Left renal pelvis (tissue), 4 donors: ENCODE measurements around the gene RANBP3. TPM values are rescaled to one million over a fixed set of nuclear protein-coding genes. Genes with fewer than 3 reads are reported as not detected.
"Not testable (repeated sequence)": the region's sequence is repeated elsewhere in the genome, so short reads cannot be mapped to it uniquely, and the experiment has no call there.

Experiments
- DNase-seq, 4 donors: peaks; one replicate each; pipeline ENCODE4 v3.0.0-alpha.2; 2013; ENCODE audit warnings: low read depth in 4 of 4, low spot score in 3 of 4
- polyA plus RNA-seq, 4 donors: library from polyadenylated mRNA; unstranded; fragments of 120-200 nt; gene quantifications; one replicate each; pipeline ENCODE4 v1.2.1, GENCODE V29; 2013; ENCODE audit not compliant: insufficient read length in 4 of 4

Gene RANBP3
- polyA plus RNA-seq, 4 donors: 65.6 to 76.8 (median 69.5) TPM

DNA sequence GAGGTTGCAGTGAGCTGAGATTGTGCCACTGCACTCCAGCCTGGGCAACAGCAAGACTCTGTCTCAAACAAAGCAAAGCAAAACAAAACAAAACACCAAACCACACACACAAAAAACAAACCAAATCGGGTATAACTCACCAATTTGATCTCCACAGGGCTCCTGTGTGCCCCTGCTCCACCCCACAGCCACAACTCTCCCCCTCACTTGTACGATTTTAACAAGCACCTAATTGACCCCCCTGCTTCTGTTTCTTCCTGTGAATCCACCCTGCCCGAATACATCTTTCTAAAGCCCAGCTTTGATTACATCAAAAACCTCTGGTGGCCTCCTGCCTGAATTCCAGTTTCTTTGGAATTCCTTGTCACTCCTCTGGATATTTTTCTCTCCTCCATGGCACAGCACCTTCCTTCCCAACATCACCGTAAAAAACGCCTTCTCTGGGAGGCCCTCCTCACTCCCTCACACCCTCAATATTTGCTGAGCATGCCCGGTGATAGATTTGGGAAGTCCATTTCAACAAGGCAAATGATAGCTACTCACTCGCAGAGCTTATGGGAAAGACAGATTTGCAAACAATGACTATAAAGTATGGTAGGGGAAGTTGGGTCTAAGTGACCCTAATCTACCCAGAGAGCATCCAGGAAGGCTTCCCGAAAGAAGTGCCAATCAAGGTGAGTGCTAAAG, 11.6 kb upstream of the RANBP3 start:
- no peak for DNase-seq

DNA sequence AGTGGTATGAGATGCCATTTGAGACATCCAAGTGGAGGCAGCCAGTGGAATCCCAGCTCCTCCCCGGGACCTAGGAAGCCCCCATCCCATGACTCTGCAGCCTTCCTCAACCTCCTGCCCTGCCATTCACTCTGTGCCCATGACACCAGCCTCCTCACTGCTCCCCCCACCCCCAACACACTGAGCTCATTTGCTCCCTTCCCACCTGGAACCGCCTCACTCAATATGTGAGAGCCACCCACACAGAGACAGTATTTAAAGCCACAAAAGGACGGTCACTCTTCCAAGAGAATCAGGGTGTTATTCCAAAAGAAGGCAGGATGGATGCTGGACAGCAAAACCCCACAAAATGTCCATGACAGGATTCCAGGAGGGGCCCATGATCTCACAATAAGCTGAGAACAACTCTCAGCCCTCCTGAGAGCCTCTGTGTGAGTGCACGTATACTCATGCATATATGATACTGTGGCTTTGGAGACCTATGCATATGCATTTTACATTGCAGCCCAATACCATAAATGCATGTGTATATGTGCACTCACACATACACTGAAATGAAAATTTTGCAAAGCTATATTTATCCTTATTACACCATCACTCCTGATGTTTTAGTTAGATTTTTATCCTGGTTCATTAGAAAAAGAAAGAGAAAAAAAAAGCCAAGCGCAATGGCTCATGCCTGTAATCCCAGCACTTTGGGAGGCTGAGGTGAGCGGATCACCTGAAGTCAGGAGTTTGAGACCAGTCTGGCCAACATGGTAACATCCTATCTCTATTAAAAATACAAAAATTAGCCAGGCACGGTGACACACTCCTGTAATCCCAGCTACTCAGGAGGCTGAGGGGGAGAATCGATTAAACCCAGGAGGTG, 10.8 kb upstream of the RANBP3 start:
- DNase-seq: no peak

DNA sequence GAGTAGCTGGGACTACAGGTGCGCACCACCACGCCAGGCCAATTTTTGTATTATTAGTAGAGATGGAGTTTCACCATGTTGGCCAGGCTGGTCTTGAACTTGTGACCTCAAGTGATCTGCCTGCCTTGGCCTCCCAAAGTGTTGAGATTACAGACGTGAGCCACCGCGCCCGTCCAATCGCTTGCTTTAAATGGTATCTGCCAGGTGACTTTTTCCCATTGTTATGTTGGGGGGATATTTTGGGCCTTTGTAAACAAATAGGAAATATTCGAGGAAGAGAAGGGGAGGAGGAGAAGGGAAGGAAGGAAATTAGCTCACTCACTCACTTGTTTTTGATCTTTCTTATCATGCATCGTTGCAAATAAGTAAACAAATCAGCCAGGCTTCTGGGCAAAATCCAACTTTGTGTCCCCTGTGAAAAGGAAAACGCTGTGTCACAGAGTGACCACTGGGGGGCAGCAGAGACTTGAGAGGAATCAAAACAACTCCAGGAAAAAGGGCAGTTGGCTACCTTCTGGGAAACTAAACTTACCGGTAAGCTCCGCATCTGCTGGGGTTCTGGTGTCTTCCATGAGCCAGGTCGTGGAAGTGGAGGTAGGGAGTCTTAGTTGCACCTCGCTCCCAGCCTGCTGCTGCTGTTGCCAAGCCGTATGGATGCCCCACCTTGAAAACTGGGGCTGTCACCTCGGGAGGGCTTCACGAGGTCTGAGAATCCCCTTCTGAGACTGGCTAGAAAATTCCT, 9.3 kb upstream of the RANBP3 start:
- peak in 2 of 4 donors; percentile 63 to 71 for DNase-seq

DNA sequence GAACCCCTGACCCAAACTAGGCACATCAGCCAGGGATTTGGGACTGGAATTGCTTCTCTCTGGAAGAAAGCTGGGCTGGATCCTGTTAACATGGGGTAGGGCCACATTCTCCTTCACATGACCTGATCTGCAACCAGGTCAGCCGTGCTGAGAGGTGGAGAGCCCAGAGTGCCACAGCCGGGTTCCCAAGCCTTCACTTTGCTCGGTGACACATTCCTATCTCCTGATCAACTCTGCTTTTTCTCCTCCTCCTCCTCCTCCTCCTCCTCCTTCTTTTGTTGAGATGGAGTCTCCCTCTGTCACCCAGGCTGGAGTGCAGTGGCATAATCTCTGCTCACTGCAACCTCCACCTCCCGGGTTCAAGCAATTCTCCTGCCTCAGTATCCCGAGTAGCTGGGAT, 7.9 kb upstream of the RANBP3 start:
- DNase-seq: not testable (repeated sequence)

DNA sequence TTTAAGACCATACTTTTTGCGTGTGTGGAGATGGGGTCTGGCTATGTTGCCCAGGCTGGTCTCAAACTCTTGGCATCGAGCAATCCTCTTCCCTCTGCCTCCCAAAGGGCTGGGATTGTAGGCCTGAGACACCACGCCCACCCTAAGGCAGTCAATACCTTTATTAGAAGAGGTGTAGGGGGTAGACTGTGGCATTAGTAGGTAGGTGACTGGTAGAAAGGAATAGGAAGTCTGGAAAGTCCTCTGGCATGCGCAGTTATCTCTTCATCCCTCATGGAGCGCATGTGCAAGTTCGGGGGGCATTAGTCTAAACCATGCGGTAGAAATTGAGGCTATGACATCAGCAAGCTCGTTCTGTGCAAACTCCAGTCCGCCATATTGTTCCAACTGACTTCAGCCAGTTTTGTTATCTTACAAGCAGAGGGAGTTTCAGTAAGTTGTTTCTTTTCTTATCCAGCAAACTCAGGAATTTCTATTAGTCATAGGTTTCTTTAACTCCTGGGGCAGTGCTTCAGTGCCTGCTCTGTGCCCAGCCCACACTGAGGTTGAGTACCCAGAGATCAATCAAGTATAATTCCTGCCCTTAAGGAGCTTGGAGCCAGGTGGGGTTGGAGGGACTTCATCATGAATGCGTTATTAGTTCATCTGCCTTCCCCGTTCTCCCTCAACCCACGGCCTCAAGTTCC, 7.3 kb upstream of the RANBP3 start:
- no peak for DNase-seq

DNA sequence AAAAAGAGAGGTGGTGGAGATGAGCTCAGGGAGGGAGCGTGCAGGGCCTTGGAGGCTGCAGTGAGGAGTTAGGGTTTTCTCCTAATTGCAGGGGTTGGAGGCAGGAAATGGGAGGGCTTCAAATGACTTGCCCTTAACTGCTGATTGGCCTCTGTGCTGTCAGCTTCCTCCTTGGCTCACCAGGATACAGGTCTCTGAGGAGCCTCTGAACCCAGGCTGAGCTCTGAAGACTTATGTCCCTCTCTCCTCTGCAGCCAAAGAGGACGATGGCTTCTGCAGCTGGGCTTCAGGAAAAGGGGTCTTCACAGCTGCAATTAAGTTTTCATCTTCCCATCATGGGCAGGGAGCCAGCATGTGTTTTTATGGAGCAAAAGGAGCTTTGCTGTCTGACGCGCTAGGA, 6.7 kb upstream of the RANBP3 start:
- no peak for DNase-seq

DNA sequence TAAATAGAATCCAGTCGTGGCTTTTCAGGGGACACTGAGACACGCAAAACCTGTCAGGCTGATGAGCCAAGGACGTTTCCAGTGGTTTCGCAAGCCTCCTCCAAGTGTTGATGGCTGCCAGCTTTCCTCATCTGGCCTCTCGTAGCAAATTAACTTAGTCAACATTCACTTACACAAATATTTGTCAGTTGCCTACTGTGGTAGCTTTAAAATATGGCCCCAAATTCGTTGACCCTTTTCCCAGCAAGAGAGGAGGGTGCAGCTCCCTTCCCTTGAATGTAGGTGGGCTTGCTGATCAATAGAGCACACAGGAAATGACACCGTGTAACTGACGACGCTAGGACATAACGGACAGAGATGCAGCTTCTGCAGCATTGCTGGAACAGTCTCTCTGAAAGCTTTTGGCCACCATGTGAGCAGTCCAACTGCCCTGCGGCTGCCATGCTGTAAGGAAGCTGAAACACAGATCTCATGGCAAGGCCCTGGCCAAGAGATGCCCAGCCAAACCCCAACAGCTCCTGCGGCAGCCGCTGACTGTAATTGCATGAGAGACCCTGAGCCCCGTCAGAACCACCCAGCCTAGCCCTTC, 5.5 kb upstream of the RANBP3 start:
- DNase-seq: no peak

DNA sequence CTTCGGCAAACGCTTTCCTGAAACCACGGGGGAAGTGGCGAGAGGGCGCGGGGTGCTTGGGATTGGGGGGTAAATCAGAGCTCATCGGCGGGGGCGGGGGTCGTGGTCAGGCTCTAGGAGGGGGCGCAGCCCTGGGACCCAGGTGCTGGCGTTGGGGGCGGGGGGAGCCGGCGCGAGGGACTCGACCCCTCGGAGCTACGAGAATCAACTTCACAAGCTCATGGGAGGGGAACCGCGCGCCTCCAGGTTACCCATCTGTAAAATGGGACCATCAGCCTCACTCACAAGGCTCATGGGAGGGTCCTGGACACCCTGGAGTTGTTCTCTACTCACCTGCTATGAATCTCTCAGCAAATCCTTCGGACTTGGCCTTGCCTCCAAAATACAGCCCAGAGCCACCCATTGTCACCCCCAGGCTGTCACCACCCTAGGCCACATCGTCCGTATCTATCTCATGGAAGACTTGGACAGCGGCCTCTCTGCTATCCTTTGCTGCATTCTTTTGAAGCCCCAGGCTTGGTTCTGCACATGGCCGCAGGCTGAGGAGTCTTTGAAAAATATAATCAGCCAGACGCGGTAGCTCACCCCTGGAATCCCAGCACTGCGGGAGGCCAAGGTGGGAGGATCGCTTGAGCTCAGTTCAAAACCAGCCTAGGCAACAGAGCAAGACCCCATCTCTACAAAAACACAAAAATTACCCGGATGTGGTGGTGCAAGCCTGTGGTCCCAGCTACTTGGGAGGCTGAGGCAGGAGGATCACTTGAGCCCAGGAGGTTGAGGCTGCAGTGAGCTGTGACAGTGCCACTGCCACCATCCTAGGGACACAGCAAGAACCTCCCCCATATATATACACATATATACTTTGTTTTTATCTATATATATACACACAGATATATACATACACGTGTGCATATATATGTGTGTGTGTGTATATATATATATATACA, 939 bp upstream of the RANBP3 start:
- no peak for DNase-seq

DNA sequence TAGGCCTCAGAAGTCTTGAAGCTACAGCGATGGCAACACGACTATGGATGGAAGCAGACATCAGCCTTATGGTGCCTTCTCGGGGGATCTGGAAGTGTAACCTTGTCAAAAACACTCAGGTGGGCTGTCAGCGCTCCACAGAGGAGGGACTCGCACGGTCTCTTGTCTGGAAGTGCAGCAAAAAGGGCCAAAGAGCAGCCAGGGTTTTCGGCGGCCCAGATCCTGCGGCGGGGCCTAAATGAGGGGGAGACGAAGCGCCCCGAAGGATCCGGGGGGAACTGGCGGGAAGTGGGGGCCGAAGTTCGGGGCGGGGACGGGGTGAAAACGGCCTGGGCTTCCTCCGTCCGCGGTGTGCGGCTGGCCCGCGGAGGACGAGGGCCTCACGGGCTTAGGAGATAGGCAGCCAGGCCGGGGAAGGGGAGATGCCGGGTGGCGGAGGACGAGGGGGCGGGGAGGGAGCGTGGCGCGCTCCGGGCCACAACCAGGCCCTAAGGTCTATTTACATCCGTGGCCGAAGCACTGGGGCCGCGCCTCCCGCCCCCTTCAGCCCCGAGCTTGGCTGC, 637 bp downstream of the RANBP3 start:
- no peak for DNase-seq

DNA sequence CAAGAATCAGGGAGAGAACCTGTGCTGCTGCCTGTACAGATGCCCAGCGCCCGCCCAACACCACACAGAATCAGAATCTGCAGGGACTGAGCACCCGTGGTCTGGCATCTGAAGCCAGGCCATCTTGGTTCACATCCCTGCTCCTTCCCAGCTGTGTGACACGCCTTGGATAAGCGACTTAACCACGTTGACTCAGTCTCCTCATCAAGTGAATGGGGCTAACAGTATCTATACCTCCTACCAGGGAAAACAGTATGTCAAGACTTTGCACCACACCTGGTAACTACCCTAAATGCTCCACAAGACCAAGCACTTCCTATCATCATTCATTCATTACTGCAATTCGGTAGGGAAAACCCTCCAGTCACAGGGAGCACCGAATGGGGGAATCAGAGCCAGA, 1.2 kb downstream of the RANBP3 start:
- no peak for DNase-seq

DNA sequence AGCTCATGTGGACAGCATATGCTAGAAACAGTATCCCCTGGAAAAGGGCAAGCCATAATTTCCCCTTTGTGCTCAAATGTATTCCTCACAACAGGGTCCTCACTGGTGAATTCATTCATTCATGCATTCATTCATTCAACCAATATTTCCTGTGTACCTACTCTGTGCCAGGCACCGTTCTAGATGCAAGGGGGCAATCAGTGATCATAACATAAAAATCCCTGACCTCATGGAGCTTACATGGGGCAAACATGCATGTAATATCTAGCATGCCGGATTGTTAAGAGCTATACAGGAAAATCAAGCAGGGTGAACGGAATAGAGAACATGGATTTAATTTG, 2.6 kb downstream of the RANBP3 start:
- DNase-seq: no peak

DNA sequence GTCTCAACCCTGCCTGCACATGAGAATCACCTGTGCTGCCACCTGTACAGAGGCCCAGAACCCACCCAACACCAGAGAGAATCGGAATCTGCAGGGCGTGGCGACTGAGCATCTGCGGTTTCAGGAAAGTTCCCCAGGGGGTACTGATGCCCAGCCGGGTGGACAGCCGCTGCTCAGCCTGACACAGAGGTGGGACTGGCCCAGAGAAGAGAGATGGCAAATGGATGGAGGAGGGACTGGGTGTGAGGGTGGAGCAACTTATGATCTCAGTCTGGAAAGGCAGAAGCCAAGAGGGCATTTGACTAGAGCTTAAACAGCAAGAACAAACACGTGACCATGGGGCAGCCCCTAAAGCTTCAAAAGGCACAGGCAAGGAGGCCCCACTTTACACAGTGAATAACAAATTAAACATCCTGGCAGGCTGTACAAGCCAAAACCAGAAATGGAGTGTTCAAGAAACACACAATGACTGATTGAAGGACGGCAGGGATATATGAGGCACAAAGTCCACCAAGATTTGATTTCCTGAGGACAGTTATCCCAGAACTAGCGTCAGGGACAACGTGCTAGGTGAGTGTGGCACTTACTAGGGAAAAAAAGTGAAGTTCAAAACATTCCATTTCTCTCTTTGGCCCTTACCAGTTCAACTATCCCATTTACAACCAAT, 3.1 kb downstream of the RANBP3 start:
- no peak for DNase-seq

DNA sequence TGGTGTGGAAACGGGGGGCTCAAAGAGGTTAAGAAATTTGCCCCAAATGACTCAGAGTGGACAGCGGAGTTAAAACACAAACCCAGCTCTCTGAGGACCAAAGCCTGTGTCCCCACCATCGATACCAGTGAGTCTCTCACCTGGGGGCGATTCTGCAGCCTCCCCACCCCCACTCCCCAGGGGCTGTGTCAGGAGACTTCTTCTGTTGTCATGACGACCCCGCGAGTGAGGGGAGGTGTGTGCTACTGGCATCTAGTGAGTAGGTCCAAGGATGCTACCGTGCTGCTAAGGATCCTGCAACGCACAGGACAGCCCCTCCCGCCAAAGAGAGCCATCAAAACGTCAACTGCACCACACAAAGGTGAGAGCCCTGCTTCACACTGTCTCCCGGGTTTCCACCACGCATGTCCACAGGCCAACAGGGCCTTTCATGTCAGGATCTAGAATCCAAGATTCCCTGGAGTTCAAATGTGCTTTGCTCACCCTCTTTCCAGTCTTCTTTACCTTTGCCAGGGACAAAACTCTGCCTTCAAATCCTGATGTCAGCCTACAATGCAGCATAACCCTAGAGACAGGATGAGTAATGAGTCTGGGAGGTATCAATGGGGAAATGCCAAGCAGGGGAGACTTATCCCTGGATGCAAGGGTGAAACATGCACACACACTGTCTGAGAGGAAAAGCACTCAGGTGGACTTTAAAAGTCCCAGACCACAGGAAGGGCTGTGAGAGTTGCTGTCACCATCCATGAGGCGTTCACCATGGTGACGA, 3.9 kb downstream of the RANBP3 start:
- DNase-seq: no peak

DNA sequence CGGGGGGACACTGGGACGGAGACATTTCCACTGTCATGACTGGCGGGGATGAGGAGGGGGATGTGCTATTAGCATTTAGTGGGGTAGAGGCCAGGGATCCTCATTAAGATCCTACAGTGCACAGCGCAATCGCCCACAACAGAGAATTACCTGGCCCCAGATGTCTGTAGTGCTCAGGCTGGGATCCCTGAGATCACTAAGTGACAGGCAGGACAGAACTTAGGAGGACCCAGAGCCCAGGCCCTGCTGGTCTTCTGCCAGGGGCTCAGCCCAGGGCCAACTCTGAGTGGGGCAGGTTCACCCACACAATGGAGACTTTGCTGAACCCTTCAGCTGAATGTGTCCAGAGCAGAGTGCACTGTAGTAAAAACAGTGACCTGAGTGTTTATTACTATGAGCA, 4.6 kb downstream of the RANBP3 start:
- DNase-seq: no peak

DNA sequence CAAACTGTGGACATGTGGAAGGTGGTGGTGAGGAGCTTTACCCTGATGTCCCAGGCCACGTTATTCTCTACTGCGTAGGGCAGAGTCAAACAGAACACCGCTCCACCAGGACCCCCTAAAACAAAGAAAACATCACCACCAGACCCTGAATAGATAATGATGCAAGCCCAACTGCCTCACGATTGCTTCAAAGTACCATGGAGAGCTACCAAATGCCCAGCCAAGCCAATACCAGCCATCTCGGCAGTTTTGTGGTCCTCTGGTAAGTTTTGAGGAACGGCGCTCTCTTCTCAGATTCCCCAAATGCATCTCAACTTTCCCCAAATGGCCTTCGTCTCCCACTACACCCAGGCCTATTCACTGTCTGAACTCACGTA, 5.6 kb downstream of the RANBP3 start:
- no peak for DNase-seq

DNA sequence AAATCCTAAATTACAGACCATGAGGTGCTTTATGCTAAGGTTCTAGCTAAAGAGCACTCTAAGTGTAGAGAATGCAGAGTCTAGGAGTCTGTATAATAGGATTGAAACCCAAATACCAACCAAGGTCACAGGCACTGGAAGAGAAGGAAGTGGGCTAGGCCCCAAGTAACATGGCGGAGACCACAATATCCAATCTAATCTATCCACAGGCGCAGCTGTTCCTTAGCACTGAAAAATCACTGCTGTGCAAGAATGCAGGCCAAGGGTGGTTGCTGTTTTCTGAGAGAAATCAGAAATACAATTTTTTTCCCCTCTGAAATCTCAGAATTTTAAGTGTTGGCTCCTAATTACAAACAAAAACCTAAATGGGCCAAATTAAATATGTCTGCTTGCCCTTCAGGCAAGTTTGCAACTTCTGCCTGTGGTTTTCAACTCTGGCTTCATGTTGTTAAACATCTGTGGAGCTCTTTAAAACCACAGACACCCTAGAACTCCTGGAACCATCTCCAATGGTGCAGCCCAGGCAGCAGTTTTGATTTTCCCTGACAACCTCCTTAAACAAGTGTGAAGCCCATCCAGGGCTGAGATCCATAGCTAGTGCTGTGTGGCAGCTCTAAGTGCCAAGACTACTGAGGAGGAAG, 6.1 kb downstream of the RANBP3 start:
- DNase-seq: no peak

DNA sequence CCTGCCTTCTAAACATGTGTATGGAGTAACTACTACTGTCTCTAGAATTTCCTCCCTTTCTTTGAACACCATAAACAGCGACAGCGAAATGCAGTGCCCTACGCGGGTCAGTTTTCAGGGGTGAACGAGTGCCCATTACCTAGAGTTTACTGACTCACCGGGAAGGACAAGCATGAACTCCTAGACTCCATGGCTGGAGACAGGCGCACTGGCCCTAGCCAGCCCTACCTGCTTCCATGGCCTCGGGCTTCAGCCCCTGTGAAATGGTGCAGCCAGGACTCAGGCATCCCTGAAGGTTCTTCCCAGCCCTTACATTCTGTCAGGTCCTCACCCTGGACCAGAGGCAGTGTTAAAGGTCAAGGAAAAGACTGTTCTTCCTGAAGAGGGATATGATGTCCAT, 8.5 kb downstream of the RANBP3 start:
- DNase-seq: no peak
